Right hindlimb (tissue), 1 donor: ENCODE data around the gene CARF.
A peak's percentile ranks its signal among the peaks of the same experiment; 100 is the strongest.
"Not testable (repeated sequence)": the region's sequence is repeated elsewhere in the genome, so short reads cannot be mapped to it uniquely, and the experiment has no call there.

Source experiments
- DNase-seq: peaks from one replicate; pipeline ENCODE4 v3.0.0-alpha.2; 2018

The CARF gene

DNA sequence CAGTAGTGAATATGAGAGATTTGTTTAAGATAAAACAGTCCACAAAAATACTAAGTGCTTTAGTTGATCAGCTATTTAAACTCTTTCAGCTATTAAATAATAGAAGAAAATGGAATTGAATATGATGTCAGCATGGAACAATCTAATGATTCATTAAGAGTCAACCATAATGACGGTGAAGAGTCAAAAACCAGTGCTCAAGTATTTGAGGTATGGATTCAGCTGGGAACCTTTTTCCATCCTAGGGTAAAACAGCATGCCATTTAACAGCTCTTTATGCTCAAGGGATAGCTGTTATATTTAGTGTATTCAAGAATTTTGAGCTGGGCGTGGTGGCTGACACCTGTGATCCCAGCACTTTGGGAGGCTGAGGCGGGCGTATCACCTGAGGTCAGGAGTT lies 29.7 kb downstream of the CARF start:
- no peak for DNase-seq

DNA sequence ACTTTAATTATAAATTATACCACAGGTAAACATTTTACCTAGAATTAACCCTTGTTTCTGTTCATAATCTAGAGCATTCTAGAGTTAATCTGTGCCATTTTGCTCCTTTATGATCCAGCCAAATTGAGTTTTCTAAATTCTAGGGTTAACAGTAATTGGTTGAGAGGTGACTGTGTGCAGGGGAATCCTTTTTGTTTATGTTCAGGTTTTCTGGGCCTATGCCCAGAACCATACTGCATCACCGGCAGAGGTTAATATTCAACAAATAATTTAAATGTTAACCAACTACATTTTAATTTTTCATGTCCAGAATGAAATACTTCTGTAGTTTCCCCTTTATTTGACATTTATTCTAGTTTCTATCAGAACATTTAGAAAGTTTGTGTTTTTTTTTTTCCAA lies 32.3 kb downstream of the CARF start:
- DNase-seq = no peak

DNA sequence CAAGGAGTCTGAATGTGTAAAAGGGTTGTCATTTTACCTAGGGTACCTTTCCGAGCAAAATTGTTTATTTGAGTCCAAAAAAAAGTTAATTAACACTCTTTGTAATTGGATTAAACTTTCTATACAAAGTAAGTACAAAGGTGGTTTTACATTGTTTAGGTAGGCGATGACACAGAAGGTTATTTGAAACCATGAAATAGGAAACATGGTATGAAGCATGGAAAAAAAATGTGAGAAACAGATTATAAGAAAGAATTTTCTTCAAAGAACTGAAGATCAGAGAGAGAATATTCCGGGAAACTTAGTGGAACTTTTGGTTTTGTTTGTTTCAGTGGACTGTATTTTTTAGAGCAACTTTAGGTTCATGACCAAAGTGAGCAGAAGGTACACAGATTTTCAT lies 32.7 kb downstream of the CARF start:
- no peak for DNase-seq

DNA sequence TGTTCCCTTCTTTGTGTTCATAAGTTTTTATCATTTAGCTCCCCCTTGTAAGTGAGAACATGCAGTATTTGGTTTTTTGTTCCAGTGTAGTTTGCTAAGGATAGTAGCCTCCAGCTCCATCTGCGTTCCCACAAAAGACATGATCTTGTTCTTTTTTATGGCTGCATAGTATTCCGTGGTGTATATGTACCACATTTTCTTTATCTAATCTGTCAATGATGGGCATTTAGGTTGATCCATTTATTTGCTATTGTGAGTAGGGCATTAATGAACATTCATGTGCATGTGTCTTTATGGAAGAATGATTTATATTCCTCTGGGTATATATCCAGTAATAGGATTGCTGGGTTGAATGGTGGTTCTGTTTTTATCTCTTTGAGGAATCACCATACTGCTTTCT lies 33.4 kb downstream of the CARF start:
- no peak for DNase-seq

DNA sequence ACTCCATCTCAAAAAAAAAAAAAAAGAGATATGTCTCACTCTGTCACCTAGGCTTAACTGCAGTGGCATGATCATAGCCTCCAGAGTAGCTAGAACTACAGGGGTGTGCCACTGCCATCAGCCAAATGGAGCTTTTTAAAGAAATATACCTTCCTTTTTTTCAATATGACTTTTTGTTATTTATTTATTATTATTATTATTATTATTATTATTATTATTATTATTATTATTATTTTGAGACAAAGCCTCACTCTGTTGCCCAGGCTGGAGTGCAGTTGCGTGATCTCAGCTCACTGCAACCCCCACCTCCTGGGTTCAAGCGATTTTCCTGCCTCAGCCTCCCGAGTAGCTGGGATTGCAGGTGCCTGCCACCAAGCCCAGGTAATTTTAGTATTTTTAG lies 37.3 kb downstream of the CARF start:
- not testable (repeated sequence) for DNase-seq

DNA sequence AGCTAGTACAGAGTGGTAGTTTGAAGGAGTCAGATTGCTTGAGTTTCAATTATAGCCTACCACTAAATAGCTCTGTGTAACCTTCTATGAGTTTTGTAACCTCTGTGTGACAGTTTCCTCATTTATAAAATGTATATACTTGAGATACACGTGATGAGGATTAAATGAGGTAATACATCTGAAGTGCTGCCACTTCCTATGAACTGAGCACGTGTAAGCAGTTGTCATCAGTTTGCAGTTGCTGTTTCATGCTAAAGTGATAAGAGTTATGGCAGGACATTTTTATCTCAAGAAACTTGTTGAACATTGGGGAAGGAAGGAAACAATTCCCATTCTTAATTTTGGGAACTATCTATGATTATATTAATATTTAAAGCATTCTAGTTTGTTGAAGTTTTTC lies 38.5 kb downstream of the CARF start:
- DNase-seq = no peak

DNA sequence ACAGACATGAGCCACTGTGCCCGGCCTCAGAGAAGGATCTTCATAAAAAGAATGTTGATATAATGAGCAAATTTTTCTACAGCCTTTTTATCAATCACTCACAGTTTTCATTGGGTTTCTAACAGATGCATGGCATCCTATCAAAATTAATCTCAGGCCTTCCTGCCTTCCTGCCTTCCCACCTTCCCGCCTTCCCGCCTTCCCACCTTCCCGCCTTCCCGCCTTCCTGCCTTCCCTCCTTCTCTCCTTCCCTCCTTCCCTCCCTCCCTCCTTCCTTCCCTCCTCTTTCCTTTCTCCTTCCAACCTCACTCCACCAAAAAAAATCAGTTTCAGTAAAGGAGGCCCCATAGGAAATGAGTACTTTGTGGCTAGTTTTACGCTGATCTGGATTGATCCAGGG lies 48.4 kb downstream of the CARF start:
- DNase-seq = no peak

DNA sequence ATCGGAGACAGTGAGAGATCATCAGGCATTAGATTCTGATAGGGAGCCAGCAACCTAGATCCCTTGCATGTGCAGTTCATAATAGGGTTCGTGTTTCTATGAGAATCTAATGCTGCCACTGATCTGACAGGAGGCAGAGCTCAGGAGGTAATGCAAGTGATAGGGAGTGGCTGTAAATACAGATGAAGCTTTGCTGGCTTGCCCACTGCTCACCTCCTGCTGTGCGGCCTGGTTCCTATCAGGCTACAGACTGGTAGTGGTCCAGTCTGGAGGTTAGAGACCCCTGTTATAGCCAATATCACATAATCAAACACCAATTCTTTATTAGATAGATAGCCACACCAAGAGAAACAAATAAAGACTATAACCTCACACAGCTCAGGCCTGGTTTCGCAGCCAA lies 51.6 kb downstream of the CARF start:
- DNase-seq = no peak

DNA sequence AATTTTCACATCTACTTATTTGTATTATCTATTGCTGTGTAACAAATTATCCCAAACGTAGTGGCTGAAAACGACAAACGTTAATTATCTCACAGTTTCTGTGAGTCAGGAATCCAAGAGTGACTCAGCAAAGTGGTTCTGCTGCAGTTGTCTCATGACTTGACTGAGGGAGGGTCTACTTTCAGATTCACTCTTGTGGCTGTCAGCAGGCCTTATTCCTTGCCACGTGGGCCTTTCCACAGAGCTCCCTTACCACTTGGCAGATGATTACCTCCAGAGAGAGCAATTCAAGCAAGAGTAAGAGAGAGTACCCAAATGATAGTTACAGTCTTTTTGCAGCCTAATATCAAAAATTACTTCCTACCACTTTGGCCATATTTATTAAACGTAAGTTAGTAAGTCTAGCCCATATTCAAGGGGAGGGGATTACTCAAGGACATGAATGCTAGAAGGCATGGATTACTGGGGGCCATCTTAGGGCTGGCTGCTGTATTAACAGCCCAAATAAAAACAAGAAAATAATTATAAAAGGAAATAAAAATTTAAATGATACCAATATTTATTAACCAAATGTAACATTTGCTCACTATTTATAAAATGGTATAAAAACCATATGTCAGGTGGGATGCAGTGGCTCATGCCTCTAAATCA lies 53.9 kb downstream of the CARF start:
- no peak for DNase-seq

DNA sequence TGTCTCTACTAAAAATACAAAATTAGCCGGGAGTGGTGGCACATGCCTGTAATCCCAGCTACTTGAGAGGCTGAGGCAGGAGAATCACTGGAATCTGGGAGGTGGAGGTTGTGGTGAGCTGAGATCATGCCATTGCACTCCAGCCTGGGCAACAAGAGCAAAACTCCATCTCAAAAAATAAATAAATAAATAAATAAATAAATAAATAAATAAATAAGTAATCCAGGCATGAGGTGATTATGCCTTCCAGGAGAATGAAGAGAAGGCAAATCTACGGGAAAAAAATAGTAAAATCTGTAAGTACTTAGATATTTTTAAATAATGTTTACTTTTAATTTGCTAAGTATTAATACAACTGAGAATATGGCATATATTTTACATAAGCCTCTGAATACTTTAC lies 57.3 kb downstream of the CARF start:
- not testable (repeated sequence) for DNase-seq

DNA sequence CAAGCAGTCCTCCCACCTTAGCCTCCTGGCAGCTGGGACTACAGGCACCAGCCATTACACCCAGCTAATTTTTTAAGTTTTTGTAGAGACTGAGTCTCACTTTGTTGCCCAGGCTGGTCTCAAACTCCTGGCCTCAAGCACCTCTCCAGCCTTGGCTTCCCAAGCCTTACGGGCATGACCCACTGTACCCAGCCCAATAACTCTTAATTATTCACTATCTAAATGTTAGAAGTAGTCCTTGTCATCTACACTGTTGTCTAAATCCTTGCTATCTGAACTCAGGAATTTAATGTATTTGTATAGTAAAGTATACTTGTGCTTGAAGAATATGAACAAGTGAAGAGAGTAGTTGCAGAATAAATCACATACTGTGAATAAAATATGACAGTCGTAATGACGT lies 64.7 kb downstream of the CARF start:
- DNase-seq = no peak

DNA sequence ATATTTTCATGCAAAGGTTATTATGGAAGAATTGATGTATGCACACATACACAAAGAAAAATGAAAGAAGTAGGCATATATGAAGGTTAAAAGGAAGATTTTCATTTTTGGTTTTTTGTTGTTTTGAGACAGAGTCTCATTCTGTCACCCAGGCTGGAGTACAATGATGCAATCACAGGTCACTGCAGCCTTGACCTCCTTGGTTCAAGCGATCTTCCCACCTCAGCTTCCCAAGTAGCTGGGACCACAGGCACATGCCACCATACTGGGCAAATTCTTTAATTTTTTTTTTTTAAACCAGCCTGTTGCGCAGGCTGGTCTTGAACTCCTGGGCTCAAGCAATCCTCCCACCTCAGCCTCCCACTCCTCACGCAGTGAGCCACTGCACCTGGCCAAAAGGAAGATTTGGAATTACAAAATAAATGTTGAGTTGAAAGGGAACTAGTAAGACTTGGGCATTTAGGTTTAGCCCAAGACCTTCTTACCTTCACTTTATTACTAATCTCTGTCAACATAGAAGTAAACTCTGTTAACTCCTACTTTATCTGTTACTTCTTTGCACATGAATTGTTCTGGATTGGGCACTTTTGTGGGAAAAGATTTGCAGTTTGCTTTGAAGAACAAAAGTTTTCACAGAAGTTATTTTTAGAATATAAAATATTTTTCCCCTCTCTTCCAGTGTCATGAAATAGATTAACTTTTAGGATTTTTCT lies 70.9 kb downstream of the CARF start:
- DNase-seq = no peak

DNA sequence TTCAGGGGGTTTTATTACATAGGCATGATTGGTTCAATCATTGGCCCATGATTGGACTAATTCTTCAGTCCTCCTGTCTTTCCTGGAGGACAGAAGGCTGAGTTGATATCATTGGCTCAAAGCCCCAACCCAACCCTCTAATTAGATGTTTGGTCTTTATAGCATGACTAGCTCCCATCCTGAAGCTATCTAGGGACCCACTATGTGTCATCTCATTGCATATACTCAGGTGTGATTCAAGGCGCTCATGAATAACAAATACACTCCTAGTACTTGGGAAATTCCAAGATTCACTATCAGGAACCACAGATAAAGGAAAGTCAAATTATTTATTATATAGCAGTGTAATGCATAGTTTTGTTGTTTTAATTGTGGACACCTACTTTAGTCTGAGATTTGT lies 77.7 kb downstream of the CARF start:
- no peak for DNase-seq

DNA sequence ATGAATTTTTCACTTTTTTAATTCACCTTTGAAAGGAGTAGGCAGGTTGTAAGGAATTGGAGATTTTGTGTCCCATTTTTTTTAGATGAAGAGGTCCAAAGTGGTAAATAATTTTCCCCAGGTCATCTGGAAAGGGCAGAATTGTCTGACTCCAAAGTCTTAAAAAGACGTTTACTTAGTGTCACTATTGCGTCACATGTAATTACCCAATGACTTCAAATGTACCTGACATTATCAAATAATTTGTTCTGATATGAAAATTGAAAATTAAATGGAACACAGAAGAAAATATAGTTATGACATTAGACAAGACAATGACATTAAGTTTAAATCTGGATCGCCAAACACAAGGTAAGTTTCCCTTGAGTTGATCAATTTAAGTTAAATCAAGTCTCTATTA lies 78.4 kb downstream of the CARF start:
- no peak for DNase-seq

DNA sequence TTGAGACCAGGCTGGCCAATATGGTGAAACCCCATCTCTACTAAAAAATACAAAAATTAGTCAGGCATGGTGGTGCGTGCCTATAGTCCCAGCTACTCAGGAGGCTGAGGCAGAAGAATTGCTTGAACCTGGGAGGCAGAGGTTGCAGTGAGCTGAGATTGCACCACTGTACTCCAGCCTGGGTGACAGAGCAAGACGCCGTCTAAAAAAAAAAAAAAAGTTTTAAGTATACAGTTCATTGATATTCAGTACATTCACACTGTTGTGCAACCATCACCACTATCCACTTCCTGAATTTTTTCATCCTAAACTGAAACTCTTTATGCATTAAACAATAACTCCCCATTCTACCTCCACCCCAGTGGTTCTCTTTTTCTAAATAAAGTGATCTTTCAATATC lies 85.0 kb downstream of the CARF start:
- not testable (repeated sequence) for DNase-seq

DNA sequence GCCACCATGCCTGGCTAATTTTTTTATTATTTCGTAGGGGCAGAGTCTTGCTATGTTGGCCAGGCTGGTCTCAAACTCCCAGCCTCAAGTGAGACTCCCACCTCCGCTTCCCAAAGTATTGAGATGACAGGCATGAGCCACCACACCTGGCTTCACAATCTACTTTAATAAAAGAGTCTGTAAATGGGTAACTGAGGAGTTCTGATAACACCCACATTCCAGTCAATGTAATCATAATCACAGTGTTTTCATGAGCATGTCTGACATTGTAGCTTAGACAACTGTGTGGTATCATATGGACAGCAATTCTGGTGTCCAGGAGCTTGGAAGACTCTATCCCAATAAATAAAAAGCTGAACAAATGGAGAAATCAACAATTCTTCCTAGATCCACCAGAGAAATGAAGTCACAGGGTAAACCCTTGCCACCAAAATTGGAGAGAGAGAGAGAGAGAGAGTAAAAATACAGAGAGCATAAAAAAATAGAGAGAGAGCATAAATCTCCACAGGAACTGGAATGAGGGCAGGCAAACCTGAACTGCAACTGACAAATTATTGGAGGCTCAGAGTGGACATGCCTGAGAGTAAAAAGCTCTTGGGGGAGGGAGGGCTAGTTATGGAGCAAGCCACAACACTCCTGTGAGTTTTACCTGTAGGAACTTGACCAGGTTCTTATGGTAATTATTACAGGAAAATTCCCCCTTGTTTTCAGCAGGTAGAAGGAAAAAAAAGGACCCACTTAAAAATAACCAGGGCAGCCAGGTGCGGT lies 90.2 kb downstream of the CARF start:
- DNase-seq = no peak

DNA sequence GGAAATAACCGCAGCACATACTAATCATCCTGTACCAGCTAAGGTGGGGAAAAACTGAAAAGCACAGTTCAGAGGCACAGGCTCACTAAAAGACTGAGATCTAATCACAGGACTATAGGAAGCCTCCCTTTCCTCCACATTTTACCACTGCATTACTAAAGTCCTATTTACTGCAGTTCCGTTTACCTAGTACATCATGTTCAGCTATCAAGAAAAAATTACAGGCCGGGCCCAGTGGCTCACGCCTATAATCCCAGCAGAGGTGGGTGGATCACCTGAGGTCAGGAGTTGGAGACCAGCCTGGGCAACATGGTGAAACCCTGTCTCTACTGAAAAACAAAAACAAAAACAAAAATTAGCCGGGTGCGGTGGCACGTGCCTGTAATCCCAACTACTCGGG lies 91.6 kb downstream of the CARF start:
- no peak for DNase-seq

DNA sequence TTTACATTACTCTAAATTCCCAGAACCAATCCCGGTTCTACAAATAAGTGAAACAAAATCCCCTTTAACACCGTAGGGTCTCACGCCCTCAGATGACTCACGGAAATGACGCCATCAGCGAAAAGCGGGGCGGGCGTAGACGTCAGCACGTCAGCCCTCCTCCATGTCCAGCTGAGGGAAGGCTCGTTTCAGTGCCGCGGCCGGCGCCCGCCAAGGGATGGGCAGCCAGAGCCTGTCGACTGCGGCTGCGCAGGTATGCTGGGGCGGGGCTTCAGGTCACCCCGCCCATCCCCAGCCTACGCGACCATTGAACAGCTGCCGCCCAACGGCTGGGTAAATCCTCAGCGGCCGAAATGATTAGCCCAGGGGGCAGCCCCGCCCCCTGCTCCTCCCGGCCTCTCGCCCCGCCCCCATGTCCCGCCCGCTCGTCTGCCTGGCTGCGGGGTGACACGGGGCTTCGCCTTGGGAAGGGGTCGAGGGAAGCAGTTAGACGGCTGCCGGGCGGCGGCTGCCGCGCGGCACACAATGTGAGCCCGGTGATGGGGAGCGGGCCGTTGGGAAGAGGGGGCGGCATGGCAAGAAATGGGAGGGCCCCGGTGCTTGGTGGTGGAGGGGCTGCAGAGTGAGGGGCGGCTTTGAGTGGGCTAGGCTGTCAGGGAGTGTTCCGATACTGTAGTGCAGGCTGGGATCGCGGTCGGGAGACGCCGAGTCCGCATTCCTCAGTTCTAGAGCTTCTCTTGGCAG lies 102.6 kb downstream of the CARF start, which contains the start of gene NBEAL1:
NBEAL1 (plus strand) TSS at position 420 of the 744 bp plus-strand sequence. CDS start 1,510 bp downstream, outside the sequence.
- peak; percentile 100 for DNase-seq

DNA sequence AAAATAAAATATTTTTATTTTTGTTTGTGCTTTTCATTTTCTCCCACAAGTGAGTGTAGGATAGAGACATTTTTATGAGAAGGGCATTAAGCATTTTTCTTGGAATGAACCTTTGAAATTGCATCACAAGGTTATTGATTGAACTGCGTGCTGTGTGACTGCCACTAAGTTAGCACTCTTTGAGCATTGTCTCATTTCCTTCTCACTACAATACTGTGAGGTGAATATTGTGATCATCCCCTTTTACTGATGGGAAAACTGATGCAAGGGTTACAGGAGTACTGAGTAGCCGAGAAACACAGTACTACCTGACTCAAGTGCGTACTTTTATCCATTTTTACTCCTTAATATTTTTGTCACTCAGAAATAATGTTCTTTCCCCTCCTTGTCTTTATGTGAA lies 104.6 kb downstream of the CARF start:
- DNase-seq = no peak

DNA sequence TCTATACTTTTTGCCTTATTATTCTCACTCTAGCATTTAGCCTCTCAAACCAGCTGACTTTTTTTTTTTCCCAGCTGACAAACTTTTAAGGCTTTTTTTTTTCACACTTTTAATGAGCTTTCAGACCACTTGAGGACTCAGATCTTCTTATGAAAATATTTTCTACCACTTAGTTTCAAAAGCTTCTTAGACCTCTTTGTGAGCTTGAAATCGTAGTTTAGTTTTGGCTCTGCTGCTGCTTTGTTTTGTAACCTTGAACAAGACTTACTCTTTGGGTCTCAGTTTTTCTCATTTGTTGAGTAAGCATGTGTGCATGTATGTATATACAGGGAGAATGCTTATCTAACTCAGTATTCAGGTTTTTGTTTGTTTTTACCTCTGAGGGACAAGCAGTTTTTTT lies 106.1 kb downstream of the CARF start:
- DNase-seq = no peak

DNA sequence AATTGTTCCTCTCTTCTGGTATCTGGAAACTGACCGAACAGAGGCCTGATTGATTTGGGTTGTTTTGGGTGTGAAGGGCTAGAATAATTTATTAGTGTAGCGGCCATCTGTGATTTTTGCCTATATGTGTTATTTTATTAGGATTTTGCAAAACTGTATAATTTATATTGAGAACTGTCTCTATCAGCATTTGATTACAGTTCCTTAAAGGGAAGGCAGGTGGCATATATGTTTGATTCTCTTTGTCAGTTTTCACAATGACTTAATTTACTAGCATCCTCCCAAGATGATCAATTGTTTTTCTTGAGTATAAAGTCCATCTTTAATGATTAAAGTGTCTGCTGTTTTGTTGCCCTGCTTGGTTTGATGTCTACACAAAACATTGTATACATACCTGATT lies 107.1 kb downstream of the CARF start:
- DNase-seq = no peak

DNA sequence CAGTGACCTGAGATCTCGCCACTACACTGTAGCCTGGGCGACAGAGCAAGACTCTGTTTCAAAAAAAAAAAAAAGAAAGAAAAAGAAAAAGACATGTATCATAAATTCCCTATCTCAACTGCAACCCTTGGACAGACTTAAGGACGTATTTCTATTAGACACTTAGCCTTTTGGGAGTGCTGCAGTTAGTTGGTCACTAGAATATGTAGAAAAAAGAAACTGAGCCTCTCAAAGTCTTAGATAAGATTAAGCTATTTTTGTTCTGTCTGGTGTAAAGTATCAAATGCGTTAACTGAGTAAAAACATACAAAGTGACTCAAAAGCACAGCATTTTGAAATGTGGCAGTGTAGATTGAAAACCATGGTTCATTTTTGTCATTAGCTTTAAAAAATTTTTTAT lies 109.9 kb downstream of the CARF start:
- DNase-seq = no peak

DNA sequence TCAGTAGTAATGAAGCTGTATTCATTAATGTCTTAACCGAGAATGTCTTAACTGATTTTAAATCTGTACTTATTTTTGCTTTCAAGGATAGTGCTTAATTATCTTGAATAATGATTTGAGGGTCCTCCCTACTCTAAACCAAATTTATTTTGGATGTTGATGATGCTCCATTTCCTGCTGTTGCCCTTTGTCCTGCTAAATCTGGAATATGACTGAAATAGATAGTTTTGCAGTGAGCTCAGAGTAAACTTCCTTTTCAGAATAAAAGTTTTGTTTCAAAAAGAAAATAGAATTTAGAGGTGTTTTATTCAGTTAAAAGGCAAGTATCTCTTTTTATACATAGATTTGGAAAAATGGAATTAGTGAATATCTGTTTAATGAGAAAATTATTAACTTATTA lies 110.7 kb downstream of the CARF start:
- DNase-seq = no peak
